HG03280 (cell line): ENCODE results near the gene SUFU.

Source experiments
- ATAC-seq: cut with Tn5 transposase; IDR thresholded peaks from one replicate; pipeline ENCODE4 v1.9.1; 2021; ENCODE audit warnings: mild to moderate bottlenecking, moderate library complexity; ENCODE audit not compliant: unreplicated experiment

Gene SUFU

GRCh38 chr10:102615361-102615760 lies 111.6 kb downstream of the SUFU start:
- no peak for ATAC-seq

DNA sequence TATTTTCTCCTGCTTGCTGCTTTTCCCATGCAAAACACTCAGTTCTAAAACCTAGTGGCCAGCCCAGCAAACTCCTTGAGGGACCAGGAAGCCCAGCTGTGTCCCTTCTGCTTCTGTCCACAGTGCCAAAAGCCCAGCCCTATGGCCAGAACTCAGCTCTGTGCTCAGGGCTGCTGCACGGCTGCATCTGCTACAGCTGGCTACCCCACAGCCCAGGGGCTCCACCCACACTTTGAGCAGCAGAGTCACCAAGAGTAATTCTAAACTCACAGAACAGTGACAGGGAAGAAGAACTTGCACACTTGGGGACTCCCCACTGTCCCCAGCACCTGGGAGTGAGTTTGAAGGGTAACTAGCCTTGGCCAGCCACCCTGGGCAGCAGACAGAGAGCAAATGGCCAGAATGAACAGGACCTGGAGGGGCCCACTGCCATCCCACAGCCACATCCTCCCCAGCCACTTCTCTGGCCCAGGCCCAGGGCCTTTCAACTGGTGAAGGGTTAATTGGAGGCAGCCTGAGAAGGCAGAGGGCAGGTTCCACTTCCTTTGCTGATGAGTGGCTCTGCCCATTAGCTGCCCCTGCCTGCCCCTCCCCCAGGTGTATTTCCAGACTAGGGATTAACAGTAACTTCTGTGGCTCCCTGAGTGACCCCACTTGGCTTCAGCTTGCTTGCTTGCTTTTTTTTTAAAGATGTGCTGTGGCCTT lies 112.4 kb downstream of the SUFU start:
- no peak for ATAC-seq

- ATAC-seq: no peak
These were observed 113.3 kb downstream of the SUFU start for GRCh38 chr10:102617041-102617440.

DNA sequence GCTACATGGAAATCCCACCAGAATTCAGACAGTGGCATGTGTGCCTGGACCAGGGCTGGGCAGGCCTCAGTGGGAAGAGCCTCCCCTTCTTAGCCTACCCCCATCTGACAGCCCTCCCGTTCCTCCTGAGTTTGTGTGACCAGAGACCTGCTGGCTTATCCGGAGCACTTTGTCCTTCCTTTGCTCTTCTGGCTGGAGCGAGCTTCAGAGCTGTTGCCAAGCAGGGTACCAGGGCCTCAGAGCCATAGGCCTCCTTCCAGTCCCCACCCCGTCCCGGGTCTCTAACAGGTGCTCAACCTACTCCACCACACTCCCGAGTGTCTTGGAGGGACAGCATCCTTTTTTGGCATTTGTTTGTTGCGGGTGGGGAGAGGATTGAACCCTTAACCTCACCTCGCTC lies 114.0 kb downstream of the SUFU start:
- no peak for ATAC-seq

DNA sequence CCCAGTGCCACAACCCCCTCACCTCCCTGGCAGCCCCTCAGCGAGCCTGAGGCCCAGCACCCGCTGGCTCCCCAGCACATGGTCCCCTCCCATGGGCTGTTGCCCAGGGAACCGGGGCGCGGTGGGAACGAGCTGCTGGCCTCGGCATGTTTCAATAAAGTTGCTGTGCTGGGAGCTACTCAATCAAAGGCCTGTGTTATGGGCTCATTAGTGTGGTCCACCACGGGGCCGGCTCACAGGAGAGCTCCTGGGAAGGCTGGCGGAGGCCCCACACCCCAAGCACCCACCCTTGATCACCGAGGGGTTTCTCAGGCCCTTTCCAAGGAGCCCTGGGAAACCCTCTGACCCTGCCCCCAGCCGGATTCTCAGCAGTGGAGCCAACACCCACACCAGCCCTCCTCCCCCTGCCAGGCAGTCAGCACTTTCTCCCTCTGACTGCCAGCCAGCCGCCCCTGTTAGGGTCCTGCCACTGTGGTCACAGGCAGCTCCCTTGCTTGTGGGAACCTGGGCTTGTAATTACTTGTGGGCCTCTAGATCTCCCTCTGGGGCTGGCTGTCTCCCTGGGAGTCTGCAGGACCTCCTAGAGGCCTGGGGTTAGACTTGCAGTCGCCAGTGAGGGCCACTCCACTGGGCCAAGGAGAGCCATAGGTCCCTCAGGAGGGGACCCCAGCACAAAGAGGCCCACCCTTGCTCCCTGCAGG lies 115.7 kb downstream of the SUFU start:
- ATAC-seq: no peak

GRCh38 chr10:102620138-102620590 lies 116.4 kb downstream of the SUFU start:
- ATAC-seq: no peak

DNA sequence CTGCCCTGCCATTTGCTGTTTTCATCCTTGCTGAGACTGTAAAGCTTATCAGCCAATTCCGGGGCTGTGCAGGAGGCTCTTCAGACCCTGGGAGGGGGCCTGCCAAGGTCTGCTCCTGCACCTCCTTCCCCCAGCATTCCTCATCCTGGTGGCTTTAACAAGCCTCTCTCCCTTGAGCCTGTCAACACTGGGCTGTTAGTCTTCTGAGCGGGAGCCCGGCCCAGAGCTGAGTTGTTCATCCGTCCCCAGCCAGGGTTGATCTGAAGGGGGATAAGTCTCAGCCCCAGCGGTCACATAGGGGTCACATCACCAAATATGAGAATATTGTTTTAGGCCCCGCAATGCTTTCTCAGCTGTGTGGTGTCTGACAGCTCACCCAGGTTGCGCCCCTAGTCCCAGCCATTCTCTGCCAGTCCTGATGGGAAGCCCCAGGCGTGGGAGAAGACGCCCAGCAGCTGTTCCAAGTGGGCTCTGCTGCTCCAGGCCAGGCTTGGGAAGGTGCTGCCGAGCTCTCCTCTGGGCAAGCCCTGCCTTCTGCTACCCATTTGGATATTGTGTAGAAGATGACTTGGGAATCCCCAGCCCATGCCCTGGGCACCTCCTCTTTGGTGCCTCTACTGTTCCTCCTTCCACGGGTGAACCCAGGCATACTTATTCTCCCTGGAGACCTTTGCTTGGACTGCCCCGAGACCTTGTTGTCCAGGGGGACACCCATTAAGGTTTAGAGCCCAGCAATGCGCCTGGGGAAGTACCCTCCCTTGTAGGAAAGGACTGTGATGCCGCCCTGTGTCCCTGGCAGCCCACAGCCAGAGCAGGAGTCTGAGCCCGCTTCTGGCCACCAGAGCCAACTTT lies 117.0 kb downstream of the SUFU start:
- no peak for ATAC-seq

DNA sequence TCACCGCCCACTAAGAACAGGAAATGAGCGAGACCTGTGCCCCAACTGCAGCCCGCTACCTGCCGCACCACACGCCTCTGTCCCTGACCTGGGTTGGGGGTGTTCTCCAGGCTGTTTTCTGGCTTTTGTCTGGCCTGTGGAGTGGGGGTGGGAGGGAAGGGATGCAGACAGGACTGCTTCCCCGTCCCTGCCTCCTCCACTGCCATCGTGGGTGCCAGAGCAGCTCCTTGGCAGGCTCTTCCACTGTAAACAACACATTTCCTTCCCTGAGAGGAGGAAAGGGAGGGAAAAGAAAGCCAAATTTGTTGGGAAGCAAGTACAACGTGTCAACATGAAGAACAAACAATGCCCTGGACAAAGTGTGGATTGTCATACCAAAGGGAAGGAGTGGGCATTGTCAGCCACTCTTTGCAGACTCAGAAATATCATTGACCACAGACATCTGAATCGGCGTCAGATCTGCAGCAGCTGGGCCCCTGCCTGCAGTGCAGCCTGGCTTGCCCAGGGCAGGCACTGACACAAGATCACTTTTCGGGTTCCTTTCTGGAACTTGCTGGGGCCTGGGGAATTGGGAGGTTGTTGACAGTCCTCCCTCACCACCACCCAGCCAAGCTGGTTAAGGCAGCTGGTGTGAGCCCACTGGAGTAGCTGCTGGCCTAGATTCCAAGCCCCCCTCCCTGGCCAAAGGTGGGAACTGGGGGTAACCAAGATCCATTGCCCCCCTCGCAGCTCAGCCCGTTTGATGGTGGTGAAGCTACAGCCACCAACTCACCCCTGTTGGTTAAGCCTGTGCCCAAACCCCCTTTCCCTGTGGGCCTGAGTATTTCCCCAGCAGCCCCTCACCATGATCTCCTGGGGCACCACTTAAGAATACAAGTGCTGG lies 117.9 kb downstream of the SUFU start:
- no peak for ATAC-seq

DNA sequence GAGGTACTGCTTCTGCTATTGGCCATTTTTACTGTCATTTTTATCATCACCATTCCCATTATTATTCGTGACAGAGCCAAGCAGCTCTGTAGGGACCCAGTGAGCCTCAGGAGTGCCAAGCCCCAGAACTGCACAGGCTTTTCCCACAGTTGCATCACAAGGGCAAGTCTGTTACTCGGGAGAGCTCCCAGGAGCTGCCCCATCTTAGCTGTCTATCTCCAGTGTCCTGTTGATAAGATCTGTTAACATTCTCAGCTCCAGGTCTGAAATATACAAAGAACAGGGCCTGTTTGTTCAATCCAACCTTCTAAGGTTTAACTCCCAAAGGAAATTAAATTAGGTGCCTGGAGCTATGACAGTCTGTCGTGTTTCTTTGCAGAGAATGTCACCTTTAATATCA lies 120.3 kb downstream of the SUFU start:
- ATAC-seq: no peak

- no peak for ATAC-seq
These were observed 121.2 kb downstream of the SUFU start for GRCh38 chr10:102624751-102625645.

DNA sequence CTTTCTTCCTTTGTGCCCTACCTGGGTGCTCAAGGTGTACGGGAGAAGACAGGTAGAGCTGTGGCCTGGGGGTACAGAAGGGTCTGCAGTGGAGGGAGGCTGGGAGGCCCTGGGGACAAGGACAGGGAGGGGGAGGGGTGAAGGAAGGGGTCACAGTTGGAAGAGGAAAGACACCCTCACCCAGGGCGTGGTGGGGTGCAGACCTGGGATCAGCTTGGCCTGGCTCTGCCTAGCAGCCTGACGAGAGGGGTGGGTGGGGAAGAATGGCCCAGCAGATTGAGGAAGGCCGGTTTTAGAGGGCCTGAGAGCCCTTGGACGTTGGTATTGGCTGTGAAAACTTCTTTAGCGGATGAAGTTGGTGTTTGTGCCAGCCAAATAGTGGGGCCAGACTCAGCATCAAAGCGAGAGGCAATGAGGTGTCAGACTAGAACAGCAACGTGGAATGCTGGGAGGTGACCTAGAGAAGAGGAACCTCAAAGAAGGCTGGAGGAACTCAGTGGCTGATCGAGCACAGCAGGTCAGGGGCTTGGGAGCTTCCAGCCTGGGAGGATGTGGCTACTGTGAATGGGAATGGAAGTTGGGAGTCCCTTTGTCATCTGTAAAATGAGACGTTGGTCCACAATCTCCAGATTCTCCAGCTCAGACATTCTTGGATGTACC lies 122.4 kb downstream of the SUFU start:
- no peak for ATAC-seq

DNA sequence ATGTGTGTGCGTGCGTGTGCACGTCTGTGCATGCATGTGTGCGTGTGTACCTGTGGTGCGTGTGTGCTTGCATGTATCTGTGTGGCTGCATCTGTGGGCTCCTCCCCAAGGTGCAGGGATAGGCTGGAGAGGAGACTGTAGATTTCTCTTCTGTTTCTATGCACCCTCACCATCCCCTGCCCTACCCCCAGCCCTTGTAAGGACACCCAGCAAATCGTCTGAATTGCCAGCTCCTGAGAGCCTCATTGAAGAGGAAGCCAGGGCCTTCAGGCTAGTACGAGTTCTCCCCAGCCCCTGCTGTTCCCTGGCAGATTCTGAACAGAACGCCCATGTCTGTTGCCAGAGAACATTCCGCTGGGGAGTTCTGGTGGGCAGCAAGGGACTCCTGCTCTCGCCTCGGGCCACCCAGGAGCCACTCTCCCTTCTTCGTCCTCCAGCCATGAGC lies 123.5 kb downstream of the SUFU start:
- no peak for ATAC-seq

GRCh38 chr10:102627736-102628293 lies 124.0 kb downstream of the SUFU start:
- no peak for ATAC-seq

GRCh38 chr10:102628451-102628911 lies 124.7 kb downstream of the SUFU start:
- ATAC-seq: no peak

DNA sequence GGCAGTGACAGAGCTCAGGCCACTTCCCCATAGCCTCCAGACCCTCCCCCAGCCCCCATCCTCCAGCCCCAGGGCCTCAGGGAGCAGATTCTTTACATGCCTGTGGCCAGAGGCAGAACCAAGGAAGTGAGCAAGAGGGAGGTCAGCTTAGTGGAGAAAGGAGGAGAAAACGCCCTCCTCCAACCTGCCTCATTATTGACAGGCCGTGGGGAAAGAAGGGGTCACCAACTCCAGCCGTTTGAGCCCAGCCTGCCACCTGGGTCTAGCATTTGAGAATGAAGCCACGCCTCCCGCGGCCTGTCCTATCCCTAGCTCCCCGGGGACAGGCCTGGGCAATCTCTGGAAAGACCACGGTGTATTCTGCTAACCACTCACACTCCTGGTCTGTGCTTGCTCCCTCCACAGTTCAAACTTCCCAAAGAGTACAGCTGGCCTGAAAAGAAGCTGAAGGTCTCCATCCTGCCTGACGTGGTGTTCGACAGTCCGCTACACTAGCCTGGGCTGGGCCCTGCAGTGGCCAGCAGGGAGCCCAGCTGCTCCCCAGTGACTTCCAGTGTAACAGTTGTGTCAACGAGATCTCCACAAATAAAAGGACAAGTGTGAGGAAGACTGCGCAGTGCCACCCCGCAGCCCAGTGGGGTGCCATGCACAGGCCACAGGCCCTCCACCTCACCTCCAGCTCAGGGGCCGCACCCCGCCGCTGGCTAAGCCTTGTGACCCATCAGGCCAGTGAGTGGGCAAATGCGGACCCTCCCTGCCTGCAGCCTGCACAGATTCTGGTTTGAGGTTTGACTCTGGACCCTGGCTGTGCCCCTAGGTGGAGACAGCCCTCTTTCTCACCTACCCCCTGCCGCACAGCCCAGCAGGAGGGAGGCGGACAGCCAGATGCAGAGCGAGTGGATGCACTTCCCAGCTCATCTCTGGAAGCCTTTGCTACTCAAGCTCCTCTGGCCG lies 126.2 kb downstream of the SUFU start:
- no peak for ATAC-seq

DNA sequence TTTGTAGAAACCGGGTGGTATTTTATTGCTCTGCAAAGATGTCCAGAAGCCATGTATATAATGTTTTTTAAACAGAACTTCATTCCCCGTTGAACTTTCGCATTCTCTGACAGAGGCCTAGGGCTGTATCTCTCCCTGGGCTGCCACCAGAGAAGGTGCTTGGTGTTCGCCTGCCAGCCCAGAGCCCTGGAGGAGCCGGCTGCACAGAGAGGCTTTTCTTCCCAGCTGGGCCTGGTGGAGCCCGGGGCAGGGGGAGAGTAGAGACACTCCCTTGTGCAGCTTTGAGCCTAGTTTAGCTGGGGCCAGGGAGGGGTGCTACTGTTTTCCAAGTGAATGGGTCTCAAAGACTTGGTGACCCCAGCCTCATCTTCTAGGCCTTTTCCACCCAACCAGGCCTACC lies 126.9 kb downstream of the SUFU start:
- no peak for ATAC-seq
